HG03575 (cell line): ENCODE measurements around the gene LRBA.
"Not testable (repeated sequence)": the region's sequence is repeated elsewhere in the genome, so short reads cannot be mapped to it uniquely, and the experiment has no call there.

Experiments used
- ATAC-seq: cut with Tn5 transposase; IDR thresholded peaks from one replicate; pipeline ENCODE4 v1.9.1; 2021; ENCODE audit not compliant: unreplicated experiment, insufficient number of reproducible peaks, low FRiP score; ENCODE audit errors: extremely low read depth

Gene LRBA

DNA sequence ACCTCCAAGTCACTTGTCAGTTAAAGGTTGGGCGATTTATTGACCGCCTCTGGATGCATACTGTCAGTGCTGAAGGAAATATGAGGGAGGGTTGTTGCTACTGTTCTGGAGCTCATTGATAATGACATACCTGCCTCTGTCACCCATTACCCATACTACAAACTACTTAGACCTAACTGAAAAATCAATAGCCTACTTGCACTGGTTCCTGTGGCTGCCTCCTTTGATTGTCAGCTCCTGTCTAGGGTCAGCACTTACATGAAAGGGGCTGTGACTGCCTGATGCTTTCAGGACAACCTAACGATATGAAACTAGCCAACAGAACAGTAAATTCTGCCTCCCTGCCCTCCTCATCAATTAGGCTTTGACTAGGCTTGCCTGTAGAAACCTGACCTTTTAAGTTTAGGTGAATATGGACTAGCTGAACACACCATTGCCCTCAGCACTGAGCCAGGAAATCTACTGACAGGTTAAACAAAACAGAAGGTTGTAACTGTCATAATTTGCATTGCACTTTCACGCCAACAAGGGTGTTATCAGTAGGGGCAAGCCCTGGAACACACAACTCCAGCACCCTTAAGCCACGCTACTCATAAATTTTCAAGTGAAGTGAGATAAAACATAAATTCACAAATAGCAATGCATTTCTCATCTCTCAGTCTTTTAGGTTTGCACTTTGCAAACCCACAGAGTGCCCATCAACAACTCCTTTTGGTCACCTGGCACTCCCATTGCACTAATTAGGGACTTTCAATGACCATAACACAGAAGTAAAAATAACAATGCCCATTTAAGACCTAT lies 442.2 kb downstream of the LRBA start:
- ATAC-seq = no peak

DNA sequence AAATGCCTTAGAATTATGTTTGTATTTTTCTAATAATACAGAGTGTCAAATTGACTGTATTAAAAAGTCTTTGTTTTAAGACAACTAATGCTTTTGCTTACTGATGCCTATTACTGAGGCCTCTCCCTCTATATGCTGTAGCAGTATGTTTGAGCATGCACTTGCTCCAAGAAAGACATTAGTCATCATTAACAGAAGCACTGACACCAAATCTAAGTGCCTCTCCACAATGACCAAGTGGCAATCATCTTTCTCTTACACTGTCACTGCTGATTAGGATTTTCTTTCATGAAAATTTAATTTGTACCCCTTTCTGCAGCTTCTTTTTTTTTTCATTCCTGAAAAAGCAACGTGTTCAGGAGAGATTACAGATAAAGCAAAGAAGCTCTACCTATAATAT lies 444.2 kb downstream of the LRBA start:
- no peak for ATAC-seq

DNA sequence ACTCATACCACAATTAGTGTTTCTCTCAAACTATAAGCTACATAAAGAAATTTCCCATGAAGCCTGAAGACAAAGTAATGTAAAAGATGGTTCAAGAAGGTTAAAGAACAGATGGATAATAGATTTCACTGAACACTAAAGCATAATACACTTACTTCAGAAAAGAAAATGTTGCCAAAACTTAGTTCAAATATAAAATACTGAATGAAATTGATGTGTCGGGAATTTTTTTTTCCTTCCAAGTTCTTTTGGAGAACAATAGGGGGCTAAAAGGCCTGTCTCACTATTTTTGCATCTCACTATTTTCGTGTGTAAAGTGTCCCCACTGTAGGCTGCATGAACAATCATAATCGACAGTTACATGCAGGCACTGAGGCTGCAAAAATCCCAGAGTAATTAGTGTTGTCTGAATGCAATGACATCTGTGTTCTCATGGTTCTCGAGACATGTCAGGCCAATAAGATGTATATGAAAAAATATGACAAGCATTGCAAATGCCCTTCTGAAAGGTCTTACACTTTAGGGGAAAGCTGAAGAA lies 445.0 kb downstream of the LRBA start:
- no peak for ATAC-seq

DNA sequence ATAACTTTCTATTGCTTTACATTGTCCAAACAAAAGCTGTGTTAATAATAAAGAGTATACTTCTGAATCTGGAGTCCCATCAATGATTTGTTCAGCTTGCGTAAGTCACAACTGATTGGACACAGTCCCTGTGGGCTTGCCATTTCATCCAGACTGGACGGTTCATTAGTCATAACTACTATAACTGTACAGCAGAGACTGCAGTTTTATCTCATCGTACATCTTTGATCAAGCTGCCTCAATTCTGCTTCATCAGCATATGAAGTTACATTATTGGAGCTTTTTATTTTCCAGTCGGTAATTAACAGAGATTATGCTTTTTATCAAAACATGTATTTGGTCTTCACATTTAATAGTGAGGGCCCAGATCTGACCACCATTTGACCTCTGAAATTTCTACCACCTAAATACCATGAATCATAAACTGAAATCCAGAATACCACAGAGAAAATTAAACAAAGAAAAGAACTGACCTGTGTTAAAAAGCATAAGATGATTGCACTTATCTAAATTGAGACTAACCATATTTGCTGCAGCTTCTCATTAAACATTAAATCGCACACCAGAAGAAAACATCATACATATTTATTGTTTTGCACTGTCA lies 445.6 kb downstream of the LRBA start:
- no peak for ATAC-seq

DNA sequence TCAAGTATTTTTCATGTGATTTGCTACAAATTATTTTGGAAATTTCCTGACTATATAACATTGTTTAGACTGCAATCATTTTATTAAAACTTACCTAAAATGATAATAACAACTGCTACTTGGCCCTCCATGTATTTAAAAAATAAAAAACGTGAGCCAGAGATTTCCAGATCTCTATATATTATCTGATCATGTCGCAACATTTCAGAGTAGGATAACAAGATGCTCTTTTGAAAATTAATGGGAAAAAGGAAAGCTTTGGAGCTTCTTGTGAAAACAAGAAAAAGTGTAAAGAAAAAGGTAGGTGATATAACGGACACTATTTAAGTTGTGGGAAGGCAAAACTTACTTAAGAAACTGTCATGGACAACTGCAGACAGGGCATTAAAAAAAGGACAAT lies 448.0 kb downstream of the LRBA start:
- no peak for ATAC-seq

DNA sequence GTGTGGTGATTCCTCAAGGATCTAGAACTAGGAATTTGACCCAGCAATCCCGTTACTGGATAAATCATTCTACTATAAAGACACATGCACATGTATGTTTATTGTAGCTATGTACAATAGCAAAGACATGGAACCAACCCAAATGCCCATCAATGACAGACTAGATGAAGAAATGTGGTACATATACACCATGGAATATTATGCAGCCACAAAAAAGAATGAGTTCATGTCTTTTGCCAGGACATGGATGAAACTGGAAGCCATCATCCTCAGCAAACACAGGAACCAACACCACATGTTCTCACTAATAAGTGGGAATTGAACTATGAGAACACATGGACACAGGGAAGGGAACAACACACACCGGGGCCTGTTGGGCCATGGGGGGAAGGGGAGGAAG lies 450.1 kb downstream of the LRBA start:
- ATAC-seq = not testable (repeated sequence)

DNA sequence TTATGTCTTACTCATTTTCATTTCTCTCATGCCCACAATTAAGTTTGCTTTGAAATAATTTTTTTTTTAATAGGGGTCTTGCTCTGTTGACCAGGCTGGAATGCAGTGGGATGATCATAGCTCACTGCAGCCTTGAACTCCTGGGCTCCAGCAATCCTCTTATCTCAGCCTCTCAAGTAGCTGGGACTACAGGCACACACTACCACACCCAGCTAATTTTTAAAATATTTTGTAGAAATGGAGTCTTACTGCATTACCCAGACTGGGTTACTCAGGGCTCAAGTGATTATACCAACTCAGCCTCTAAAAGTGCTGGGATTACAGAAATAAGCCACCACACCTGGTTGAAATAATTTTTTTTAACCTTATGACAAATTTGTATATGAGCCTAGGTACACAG lies 452.3 kb downstream of the LRBA start:
- ATAC-seq = no peak

DNA sequence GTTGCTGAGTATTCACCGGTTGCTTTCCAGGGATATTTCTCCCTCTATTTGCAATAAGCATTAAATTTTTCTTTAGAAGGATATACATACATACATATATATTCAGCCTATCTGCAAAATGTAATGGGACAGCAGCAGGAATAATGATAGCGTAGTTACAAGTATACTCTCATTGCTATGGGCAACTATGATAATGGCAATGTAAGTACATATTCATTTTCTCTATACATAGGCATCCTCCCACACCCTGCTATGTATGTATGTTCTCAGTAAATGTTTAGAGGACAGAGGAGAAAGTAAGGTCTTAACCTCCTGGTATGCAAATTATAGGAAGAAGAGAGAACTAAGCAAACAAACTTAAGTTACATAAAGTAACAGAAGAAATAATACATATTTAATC lies 452.8 kb downstream of the LRBA start:
- ATAC-seq = no peak

DNA sequence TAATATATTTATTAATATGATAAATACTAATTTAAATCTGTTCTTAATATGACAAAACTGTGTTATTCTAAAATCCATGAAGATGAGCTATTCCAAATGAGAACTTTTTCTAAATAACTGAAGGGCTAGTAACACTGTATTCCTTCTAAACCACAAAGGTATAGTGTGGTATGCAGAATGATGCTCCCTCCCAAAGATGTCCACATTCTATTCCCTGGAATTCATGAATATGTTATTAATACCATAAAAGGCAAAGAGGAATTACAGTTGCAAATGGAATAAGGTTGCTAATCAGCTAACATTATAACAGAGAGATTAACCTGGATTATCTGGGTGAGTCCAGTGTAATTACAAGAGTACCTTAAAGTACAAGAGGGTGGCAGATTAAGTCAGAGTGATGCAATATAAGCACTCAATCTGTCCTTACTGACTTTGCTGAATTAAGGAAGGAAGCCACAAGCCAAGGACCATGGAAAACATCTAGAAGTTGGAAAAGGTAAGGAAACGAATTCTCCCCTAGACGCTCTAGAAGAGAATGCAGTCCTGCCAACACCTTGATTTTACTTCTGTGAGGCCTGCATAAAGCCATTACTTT lies 453.8 kb downstream of the LRBA start:
- ATAC-seq = no peak

DNA sequence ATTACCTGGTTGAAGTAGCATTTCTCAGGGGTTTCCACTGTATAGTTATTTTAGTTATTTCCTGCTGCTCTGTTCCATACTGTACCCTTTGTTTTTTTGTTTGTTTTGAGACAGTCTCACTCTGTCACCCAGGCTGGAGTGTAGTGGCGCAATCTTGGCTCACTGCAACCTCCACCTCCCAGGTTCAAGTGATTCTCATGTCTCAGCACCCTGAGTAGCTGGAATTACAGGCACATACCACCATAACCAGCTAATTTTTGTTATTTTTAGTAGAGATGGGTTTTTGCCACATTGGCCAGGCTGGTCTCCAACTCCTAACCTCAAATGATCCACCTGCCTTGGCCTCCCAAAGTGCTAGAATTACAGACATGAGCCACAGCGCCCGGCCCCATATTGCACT lies 457.3 kb downstream of the LRBA start:
- not testable (repeated sequence) for ATAC-seq

DNA sequence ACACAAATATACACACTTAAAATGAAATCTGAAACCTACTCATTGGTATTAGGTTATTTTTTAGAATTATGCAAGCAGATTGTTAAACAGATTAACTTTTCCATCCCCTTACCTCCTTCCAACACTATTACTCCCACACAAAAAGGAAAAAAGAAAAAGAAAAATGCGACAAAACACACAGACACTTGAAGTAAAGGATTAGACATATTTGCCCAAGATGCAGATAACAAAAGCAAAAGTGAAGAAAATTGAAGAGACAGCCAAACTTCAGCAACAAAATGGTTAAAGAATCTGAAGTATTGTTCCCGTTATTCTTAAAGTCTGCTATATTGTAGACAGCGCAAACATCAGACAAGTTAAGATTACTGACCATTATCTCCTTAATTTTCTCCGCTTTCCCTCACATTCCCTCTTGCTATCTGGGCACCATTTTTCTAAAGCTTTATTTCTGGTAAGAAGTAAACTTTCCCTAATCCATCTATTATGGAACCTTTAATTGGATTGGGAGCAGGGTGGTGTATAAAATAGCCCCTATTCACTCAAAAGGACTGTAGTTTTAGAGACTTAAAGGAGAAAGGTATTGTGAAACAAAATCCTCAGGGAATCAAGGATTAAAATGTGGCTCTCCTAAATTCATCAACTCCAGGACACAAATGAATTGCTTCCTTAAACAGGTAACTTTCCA lies 467.8 kb downstream of the LRBA start:
- no peak for ATAC-seq

DNA sequence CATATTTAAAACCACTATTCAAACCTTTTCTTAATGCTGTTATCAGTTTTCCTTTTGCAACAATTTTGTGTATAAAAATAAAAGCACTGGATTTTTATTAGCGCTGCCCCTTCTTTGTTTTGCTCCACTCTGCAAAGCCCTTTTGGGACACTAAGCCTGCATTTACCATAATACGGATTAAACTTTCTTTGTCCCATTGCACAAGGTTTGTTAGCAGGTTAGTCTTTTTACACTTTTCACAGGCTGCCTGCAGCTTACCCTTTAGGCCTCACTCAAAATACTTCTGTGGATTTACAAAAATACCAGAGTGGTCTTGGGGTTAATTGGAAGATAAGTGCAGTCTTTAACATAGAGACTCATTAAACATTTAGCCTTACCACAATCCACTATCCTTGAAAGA lies 468.8 kb downstream of the LRBA start:
- no peak for ATAC-seq

DNA sequence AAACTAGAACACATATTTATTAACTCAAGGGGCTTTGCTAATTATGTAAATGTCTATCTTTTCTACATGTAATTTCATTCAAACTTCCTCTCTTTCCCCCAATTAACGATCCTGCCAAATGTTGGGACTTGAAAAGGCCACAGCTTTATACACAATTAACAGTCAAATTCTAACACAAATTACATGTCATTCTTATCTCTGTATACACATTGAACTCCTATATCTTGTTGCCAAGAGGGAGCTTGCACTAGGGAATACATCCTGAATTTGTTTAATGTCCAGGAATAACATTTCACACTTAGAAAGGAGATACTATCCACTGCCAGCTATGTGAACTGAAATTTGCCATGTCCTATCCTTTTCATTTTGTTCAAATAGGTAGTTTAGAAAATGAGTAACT lies 472.0 kb downstream of the LRBA start:
- no peak for ATAC-seq

DNA sequence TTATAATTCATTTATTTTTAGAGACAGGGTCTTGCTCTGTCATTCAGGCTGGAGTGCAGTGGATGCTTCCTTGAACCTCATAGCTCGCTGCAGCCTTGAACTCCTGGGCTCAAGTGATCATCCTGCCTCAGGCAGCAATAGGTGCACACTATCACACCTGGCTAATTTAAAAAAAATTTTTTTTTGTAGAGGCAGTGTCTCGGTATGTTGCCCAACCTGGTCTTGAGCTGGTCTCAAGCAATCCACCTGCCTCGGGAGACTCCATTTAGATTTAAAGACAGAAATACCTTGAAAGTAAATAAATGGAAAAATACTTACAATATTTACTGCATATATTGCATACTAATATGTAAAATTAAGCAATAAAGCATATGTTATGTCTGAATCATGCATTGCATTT lies 473.4 kb downstream of the LRBA start:
- ATAC-seq = no peak

DNA sequence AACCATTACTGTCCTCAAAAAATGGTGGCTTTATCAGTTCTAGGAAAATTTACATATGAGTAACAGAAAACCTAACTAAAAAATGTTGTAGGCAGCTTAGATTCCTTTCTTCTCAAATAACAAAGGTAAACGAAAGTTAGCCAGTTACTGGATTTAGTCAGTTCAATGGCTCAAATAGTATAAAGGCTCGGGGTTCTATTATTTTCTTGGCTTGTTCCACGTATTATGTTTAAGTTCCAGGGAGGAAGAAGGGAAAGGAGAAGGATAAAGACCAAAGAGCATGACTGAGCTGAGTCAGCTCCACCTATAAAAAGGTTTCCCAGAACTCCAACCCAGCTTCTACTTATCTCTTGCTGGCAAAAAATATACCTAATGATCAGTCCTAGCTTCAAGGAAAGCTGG lies 474.1 kb downstream of the LRBA start:
- ATAC-seq = no peak

DNA sequence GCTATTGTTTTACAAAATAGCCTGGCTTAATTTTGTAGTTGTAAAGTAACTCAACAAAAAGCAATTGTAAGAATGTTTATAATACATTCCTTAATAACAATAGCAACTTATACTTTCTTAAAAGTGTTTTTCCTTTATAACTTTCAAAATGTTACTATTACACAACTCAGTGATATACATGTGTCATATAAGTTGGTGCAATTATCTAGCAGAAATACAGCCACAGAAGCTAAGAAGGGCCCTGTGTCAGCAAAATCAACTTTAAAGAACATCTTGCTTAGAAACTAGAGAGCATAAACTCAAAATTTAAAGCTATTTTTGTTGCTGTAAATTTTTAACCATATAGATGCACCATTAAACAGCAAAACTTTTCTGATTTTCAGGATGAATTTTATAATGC lies 474.5 kb downstream of the LRBA start:
- ATAC-seq = no peak

DNA sequence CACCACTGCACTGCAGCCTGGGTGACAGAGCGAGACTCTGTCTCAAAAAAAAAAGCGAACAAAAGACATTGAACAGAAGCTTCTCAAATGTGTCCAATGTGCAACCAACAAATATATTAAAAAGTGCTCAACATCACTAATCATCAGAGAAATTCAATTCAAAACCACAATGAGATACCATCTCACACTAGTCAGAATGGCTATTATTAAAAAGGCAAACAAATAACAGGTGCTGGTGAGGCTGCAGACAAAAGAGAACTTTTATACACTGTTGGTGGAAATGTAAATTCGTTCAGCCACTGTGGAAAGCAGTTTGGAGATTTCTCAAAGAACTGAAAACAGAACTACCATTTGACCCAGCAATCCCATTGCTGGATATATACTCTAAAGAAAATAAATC lies 477.2 kb downstream of the LRBA start:
- ATAC-seq = not testable (repeated sequence)

DNA sequence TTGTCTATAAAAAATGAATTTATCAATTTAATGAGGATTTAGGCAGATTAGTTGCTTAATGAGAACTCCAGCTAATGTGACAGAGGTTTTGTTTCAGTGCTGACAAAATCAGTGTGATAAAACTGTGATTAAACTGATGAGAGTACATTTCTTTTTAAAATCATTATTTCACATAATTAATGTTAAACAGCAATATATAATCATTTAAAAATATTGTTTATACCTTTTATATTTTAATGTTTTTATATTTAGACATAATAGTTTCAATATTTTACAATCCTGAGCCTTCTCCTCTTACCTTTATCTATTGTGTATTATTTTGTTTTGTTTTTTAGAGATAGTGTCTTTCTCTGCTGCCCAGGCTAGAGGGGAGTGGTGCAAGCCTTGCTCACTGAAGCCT lies 480.3 kb downstream of the LRBA start:
- ATAC-seq = no peak

DNA sequence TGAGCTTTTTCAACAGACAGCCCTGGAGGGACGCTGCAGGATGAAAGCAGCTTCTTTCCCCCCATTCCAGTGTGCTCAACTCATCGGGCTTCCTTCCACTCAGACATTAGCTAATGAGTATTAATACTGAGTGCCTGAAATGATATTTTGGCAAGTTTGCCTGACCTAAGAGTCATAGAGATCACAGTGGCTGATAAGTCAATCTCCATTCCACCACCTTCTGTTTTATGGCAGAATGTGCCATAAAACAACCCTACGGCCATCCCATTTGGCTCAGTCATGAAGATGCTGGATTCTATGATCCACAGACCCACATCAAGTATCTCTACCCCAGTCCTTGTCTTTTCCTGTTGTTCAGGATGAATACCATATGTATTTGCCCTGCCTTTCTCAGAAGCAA lies 481.4 kb downstream of the LRBA start:
- ATAC-seq = no peak
